HepG2 (cell line): ENCODE data around the gene CBL. TPM values are rescaled to one million over a fixed set of nuclear protein-coding genes. Genes with fewer than 3 reads are reported as not detected.
A peak's percentile ranks its signal among the peaks of the same experiment; 100 is the strongest.

Experiments
- ATF7-NPFF ChIP-seq: sonication (generic); formaldehyde crosslinking; IDR thresholded peaks from 2 replicates; pipeline ENCODE4 v1.8.1; 2023; ENCODE audit warnings: mild to moderate bottlenecking, low read depth, missing genetic modification reagents, moderate library complexity
- BORCS8-MEF2B ChIP-seq: sonication (generic); formaldehyde crosslinking; IDR thresholded peaks from 2 replicates; pipeline ENCODE4 v1.8.0; 2022; ENCODE audit warnings: mild to moderate bottlenecking, missing genetic modification reagents
- MYC ChIP-seq: sonication (generic); formaldehyde crosslinking; IDR thresholded peaks from 2 replicates; pipeline ENCODE4 v1.9.0; 2021; ENCODE audit warnings: missing genetic modification reagents, borderline replicate concordance
- NR0B2 ChIP-seq: sonication (generic); formaldehyde crosslinking; IDR thresholded peaks from 2 replicates; pipeline ENCODE4 v1.4.0; 2020; ENCODE audit warnings: mild to moderate bottlenecking, missing genetic modification reagents
- POLR2AphosphoS5 ChIP-seq: IDR thresholded peaks from 2 replicates; pipeline ENCODE4 v1.6.1; 2012; ENCODE audit warnings: low read depth, low read length
- THRA ChIP-seq: sonication (generic); formaldehyde crosslinking; IDR thresholded peaks from 2 replicates; pipeline ENCODE4 v1.4.0; 2020; ENCODE audit warnings: missing genetic modification reagents, borderline replicate concordance
- ZBTB44 ChIP-seq: sonication (generic); formaldehyde crosslinking; IDR thresholded peaks from 2 replicates; pipeline ENCODE4 v1.4.0; 2020; ENCODE audit warnings: missing genetic modification reagents
- ZNF501 ChIP-seq: sonication (generic); formaldehyde crosslinking; IDR thresholded peaks from 2 replicates; pipeline ENCODE4 v1.5.1; 2020; ENCODE audit warnings: mild to moderate bottlenecking, moderate library complexity, missing genetic modification reagents
- polyA plus RNA-seq, 8 experiments: library from polyadenylated mRNA; depleted of rRNA in 3 of 8; stranded (reverse) in 7 of 8; unstranded in 1 of 8; fragments of >200 nt; fragmentation: Illumina TruSeq in 4 of 8; extraction: Trizol in 4 of 8; gene quantifications; 2 replicates each; pipeline versions ENCODE4 v1.2.1 to v1.2.3, GENCODE V29; 2011 to 2016; ENCODE audit warnings: low read depth in 4 of 8, missing spikeins in 1 of 8, mixed read lengths in 1 of 8; ENCODE audit not compliant: insufficient read depth in 1 of 8
- total RNA-seq, 5 experiments: library from RNA; depleted of rRNA; stranded (reverse); fragments of >200 nt; fragmentation: Illumina TruSeq; extraction: Trizol; gene quantifications; 2 replicates each; pipeline ENCODE4 v1.2.3, GENCODE V29; 2016; ENCODE audit warnings: low read depth in 1 of 5
- TF ChIP-seq, protein P1 (sequence below): sonication (generic); formaldehyde crosslinking; IDR thresholded peaks from one replicate; pipeline ENCODE4 v1.5.1; 2020; ENCODE audit warnings: mild to moderate bottlenecking, missing genetic modification reagents; ENCODE audit errors: not compliant biosample characterization
- TF ChIP-seq, protein P2 (sequence below): sonication (generic); formaldehyde crosslinking; IDR thresholded peaks from 2 replicates; pipeline ENCODE4 v1.4.0; 2020; ENCODE audit warnings: missing genetic modification reagents

CBL gene
- total and polyA plus RNA-seq, 2 of the 13 experiments (the other 11 are each of a cell fraction or from before 2014, with no cell fraction given) = 6.6 to 7.4 TPM

- TF ChIP-seq ZNF501 (CRISPR knock-in tag) = peak; percentile 53; the same call in 1 of the 2 replicates
- TF ChIP-seq, protein P1, sequence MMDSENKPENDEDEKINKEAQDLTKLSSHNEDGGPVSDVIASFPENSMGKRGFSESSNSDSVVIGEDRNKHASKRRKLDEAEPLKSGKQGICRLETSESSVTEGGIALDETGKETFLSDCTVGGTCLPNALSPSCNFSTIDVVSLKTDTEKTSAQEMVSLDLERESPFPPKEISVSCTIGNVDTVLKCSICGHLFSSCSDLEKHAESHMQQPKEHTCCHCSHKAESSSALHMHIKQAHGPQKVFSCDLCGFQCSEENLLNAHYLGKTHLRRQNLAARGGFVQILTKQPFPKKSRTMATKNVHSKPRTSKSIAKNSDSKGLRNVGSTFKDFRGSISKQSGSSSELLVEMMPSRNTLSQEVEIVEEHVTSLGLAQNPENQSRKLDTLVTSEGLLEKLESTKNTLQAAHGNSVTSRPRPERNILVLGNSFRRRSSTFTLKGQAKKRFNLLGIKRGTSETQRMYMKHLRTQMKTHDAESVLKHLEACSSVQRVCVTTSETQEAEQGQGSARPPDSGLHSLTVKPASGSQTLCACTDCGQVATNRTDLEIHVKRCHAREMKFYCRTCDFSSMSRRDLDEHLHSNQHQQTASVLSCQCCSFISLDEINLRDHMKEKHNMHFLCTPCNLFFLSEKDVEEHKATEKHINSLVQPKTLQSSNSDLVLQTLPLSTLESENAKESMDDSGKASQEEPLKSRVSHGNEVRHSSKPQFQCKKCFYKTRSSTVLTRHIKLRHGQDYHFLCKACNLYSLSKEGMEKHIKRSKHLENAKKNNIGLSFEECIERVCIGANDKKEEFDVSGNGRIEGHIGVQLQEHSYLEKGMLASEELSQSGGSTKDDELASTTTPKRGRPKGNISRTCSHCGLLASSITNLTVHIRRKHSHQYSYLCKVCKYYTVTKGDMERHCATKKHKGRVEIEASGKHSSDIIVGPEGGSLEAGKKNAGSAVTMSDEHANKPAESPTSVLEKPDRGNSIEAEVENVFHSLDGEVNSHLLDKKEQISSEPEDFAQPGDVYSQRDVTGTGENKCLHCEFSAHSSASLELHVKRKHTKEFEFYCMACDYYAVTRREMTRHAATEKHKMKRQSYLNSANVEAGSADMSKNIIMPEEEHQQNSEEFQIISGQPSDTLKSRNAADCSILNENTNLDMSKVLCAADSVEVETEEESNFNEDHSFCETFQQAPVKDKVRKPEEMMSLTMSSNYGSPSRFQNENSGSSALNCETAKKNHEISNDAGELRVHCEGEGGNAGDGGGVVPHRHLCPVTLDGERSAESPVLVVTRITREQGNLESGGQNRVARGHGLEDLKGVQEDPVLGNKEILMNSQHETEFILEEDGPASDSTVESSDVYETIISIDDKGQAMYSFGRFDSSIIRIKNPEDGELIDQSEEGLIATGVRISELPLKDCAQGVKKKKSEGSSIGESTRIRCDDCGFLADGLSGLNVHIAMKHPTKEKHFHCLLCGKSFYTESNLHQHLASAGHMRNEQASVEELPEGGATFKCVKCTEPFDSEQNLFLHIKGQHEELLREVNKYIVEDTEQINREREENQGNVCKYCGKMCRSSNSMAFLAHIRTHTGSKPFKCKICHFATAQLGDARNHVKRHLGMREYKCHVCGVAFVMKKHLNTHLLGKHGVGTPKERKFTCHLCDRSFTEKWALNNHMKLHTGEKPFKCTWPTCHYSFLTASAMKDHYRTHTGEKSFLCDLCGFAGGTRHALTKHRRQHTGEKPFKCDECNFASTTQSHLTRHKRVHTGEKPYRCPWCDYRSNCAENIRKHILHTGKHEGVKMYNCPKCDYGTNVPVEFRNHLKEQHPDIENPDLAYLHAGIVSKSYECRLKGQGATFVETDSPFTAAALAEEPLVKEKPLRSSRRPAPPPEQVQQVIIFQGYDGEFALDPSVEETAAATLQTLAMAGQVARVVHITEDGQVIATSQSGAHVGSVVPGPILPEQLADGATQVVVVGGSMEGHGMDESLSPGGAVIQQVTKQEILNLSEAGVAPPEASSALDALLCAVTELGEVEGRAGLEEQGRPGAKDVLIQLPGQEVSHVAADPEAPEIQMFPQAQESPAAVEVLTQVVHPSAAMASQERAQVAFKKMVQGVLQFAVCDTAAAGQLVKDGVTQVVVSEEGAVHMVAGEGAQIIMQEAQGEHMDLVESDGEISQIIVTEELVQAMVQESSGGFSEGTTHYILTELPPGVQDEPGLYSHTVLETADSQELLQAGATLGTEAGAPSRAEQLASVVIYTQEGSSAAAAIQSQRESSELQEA (CRISPR knock-in tag) = no peak
- TF ChIP-seq THRA (CRISPR knock-in tag) = no peak
- peak; percentile 32; the same call in 1 of the 2 replicates for TF ChIP-seq NR0B2 (CRISPR knock-in tag)
- 0 out of 2 replicates have a peak, but pooled peaks have one; percentile 11 for TF ChIP-seq BORCS8-MEF2B
- 0 out of 2 replicates have a peak, but pooled peaks have one; percentile 23 for TF ChIP-seq ATF7-NPFF
- TF ChIP-seq ZBTB44 = no peak
- TF ChIP-seq, protein P2, sequence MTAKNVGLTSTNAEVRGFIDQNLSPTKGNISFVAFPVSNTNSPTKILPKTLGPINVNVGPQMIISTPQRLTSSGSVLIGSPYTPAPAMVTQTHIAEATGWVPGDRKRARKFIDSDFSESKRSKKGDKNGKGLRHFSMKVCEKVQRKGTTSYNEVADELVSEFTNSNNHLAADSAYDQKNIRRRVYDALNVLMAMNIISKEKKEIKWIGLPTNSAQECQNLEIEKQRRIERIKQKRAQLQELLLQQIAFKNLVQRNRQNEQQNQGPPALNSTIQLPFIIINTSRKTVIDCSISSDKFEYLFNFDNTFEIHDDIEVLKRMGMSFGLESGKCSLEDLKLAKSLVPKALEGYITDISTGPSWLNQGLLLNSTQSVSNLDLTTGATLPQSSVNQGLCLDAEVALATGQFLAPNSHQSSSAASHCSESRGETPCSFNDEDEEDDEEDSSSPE (CRISPR knock-in tag) = peak; percentile 18; the same call in 1 of the 2 replicates
- TF ChIP-seq POLR2AphosphoS5 = peak; percentile 27
- TF ChIP-seq MYC = peak; percentile 17; the same call in 1 of the 2 replicates
Observed at GRCh38 chr11:119205574-119206510, at the start of gene CBL (continued).
